ENCODE data around the gene MT1B. TPM values are rescaled to one million over a fixed set of nuclear protein-coding genes. Genes with fewer than 3 reads are reported as not detected.

MT1B gene
- total and polyA plus RNA-seq, 2 of the 13 experiments (the other 11 are each of a cell fraction or from before 2014, with no cell fraction given) = 0.89 TPM; not detected in 1

DNA sequence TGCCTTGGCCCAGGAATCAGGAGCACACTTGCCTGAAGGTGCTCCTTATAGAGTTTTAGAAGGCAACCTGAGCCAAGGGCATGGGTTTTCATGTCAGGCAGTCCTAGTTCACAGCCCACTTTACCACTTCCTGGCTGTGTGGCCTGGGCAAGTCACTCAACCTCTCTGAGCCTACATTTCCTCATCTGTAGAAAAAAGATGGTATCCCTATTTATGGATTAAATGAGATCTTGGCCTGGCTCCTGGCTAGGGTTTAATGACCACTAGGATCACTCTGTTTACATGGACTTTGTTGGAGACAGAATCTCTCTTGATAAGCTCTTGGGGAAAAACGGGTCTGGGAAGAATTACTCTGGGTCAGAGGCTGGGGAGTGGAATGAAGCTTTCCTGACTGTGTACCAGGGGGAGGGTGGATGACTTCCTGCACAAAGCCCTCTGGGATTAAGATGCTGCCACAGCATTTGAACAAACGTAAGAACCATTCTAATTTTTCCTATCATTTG lies 41.0 kb upstream of the MT1B start (continued):
- no peak for TF ChIP-seq CEBPG (CRISPR knock-in tag; IDR thresholded peaks at IDR 0.05)
- 0 out of 2 replicates have a peak, but pooled peaks have one; percentile 3 for TF ChIP-seq ZSCAN22 (CRISPR knock-in tag; IDR thresholded peaks at IDR 0.05)
- no peak for TF ChIP-seq ZC3H13 (CRISPR knock-in tag; IDR thresholded peaks at IDR 0.05)
- TF ChIP-seq KDM2A (CRISPR knock-in tag; IDR thresholded peaks at IDR 0.05; ENCODE audit: borderline replicate concordance, low read depth) = 0 out of 2 replicates have a peak, but pooled peaks have one; percentile 3
- TF ChIP-seq, protein P1, sequence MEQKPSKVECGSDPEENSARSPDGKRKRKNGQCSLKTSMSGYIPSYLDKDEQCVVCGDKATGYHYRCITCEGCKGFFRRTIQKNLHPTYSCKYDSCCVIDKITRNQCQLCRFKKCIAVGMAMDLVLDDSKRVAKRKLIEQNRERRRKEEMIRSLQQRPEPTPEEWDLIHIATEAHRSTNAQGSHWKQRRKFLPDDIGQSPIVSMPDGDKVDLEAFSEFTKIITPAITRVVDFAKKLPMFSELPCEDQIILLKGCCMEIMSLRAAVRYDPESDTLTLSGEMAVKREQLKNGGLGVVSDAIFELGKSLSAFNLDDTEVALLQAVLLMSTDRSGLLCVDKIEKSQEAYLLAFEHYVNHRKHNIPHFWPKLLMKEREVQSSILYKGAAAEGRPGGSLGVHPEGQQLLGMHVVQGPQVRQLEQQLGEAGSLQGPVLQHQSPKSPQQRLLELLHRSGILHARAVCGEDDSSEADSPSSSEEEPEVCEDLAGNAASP (CRISPR knock-in tag; IDR thresholded peaks at IDR 0.05; ENCODE audit: borderline replicate concordance) = no peak
- TF ChIP-seq KDM1A (CRISPR knock-in tag; IDR thresholded peaks at IDR 0.05) = peak; percentile 59; the same call in 1 of the 2 replicates
- TF ChIP-seq ZNF747 (CRISPR knock-in tag; IDR thresholded peaks at IDR 0.05; ENCODE audit: borderline replicate concordance) = 0 out of 2 replicates have a peak, but pooled peaks have one; percentile 12
- TF ChIP-seq MEIS2 (CRISPR knock-in tag; IDR thresholded peaks at IDR 0.05) = 0 out of 2 replicates have a peak, but pooled peaks have one; percentile 15
- TF ChIP-seq ZNF264 (CRISPR knock-in tag; IDR thresholded peaks at IDR 0.05) = 0 out of 2 replicates have a peak, but pooled peaks have one; percentile 54
- TF ChIP-seq ZNF781 (CRISPR knock-in tag; IDR thresholded peaks at IDR 0.05; ENCODE audit: borderline replicate concordance, not compliant biosample characterization) = peak; percentile 34
- TF ChIP-seq ZMYM3 (CRISPR knock-in tag; IDR thresholded peaks at IDR 0.05) = peak; percentile 95
- 0 out of 2 replicates have a peak, but pooled peaks have one; percentile 9 for TF ChIP-seq MED1 (CRISPR knock-in tag; IDR thresholded peaks at IDR 0.05)
- no peak for TF ChIP-seq MXD4 (CRISPR knock-in tag; IDR thresholded peaks at IDR 0.05)
- TF ChIP-seq TBX2 (CRISPR knock-in tag; IDR thresholded peaks at IDR 0.05; ENCODE audit: borderline replicate concordance) = peak; percentile 23; the same call in 1 of the 2 replicates
- peak; percentile 77 for TF ChIP-seq ZNF263 (CRISPR knock-in tag; IDR thresholded peaks at IDR 0.05)
- TF ChIP-seq ZNF232 (CRISPR knock-in tag; IDR thresholded peaks at IDR 0.05; ENCODE audit: borderline replicate concordance) = 0 out of 2 replicates have a peak, but pooled peaks have one; percentile 10
- peak; percentile 94 for TF ChIP-seq ZNF768 (CRISPR knock-in tag; IDR thresholded peaks at IDR 0.05)
- TF ChIP-seq ZNF629 (CRISPR knock-in tag; conservative IDR thresholded peaks at IDR 0.05) = 0 out of 2 replicates have a peak, but pooled peaks have one; percentile 7
- TF ChIP-seq, protein P2, sequence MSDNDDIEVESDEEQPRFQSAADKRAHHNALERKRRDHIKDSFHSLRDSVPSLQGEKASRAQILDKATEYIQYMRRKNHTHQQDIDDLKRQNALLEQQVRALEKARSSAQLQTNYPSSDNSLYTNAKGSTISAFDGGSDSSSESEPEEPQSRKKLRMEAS (IDR thresholded peaks at IDR 0.05) = 0 out of 2 replicates have a peak, but pooled peaks have one; percentile 10
